GM12878 (cell line): ENCODE data around the gene H6PD. TPM values are rescaled to one million over a fixed set of nuclear protein-coding genes. Genes with fewer than 3 reads are reported as not detected.

Experiments used
- ATAC-seq: fragments of 200-7000 bp; cut with Tn5 transposase; 3 replicates; pipeline ENCODE4 v1.9.1; 2020; ENCODE audit warnings: mild to moderate bottlenecking, moderate library complexity
- BruUV-seq: library from RNA; stranded (reverse); fragments of 400-500 nt; replicated peaks from 2 replicates; lab custom pipeline; 2021; lab: Mats Ljungman, UMichigan
- CTCF ChIA-PET: fragments of 300-600 bp; sonication (Branson Sonifier 250); formaldehyde crosslinking; extraction: SDS; loops from one replicate; lab custom pipeline; 2021; ENCODE audit warnings: inconsistent platforms; lab: Yijun Ruan, JAX
- POLR2A ChIA-PET: fragments of 350-600 bp; formaldehyde crosslinking; extraction: SDS; loops from one replicate; lab custom pipeline; 2021; ENCODE audit warnings: inconsistent platforms; lab: Charles Lee
- RAD21 ChIA-PET: fragments of 300-600 bp; sonication (Branson Sonifier 250); formaldehyde crosslinking; loops from one replicate; lab custom pipeline; 2023; ENCODE audit warnings: antibody characterized with exemption; ENCODE audit not compliant: unreplicated experiment; lab: Charles Lee
- SMC1A ChIA-PET: fragments of 300-600 bp; sonication (Branson Sonifier 250); formaldehyde crosslinking; loops from one replicate; lab custom pipeline; 2023; ENCODE audit not compliant: unreplicated experiment, uncharacterized antibody; lab: Charles Lee
- DNase-seq: peaks from one replicate; pipeline ENCODE4 v3.0.0-alpha.2; 2011; ENCODE audit warnings: low read depth, low spot score
- FAIRE-seq: peaks from 3 replicates; lab custom pipeline; 2011; peaks lifted over from hg19 to GRCh38; lab: Jason Lieb, UNC
- H2AFZ ChIP-seq: 2 replicates; pipeline ENCODE4 v1.6.0; 2011; ENCODE audit warnings: low read depth, low read length, control low read depth; ENCODE audit not compliant: control insufficient read depth
- H3K27ac ChIP-seq: 2 replicates; pipeline ENCODE4 v1.5.1; 2011; ENCODE audit warnings: control low read depth; ENCODE audit not compliant: control insufficient read depth, insufficient read depth
- H3K27me3 ChIP-seq, 2 experiments: replicated peaks in 1 of 2; 2 replicates each; pipeline versions ENCODE4 v1.6.0 to v1.6.1; 2011; ENCODE audit warnings: low read length in 1 of 2; ENCODE audit not compliant: control insufficient read depth in 2 of 2, insufficient read depth in 2 of 2
- H3K36me3 ChIP-seq, 2 experiments: 2 replicates each; pipeline ENCODE4 v1.5.1; 2011; ENCODE audit warnings: low read length in 1 of 2; ENCODE audit not compliant: control insufficient read depth in 2 of 2, insufficient read depth in 2 of 2
- H3K4me1 ChIP-seq: 2 replicates; pipeline ENCODE4 v1.6.1; 2011; ENCODE audit warnings: mild to moderate bottlenecking, low read length, moderate library complexity, mixed read lengths; ENCODE audit not compliant: control insufficient read depth, insufficient read depth
- H3K4me2 ChIP-seq: 2 replicates; pipeline ENCODE4 v1.6.0; 2011; ENCODE audit warnings: control low read depth; ENCODE audit not compliant: control insufficient read depth, insufficient read depth
- H3K4me3 ChIP-seq: fragments of 200-600 bp; sonication (generic); 2 replicates; pipeline ENCODE4 v1.5.1; 2016
- H3K79me2 ChIP-seq: 2 replicates; pipeline ENCODE4 v1.6.0; 2011; ENCODE audit warnings: low read length; ENCODE audit not compliant: control insufficient read depth, insufficient read depth
- H3K9ac ChIP-seq: 2 replicates; pipeline ENCODE4 v1.8.0; 2011; ENCODE audit warnings: low read length, control low read depth, mixed read lengths; ENCODE audit not compliant: control insufficient read depth, insufficient read depth
- H3K9me3 ChIP-seq: replicated peaks from 3 replicates; pipeline ENCODE4 v1.5.1; 2011; ENCODE audit warnings: mild to moderate bottlenecking, low read length; ENCODE audit not compliant: control insufficient read depth, insufficient read depth
- H4K20me1 ChIP-seq: 2 replicates; pipeline ENCODE4 v1.6.0; 2011; ENCODE audit not compliant: control insufficient read depth, insufficient read depth
- EP300 ChIP-seq, 2 experiments: fragments of 150-350 bp in 1 of 2; IDR thresholded peaks; 2 replicates each; pipeline ENCODE4 v1.6.1; 2011 to 2012; ENCODE audit warnings: low read depth in 2 of 2, low read length in 2 of 2, borderline replicate concordance in 1 of 2, improper control_type of control experiment in 1 of 2, inconsistent platforms in 1 of 2; ENCODE audit not compliant: control insufficient read depth in 1 of 2
- HDGF ChIP-seq: fragments of 450-650 bp; IDR thresholded peaks from 2 replicates; pipeline ENCODE4 v1.6.1; 2016; ENCODE audit warnings: antibody characterized with exemption
- RAD51 ChIP-seq: fragments of 450-650 bp; IDR thresholded peaks from 2 replicates; pipeline ENCODE4 v1.6.1; 2016; ENCODE audit warnings: moderate library complexity, mild to moderate bottlenecking, inconsistent platforms
- STAT1 ChIP-seq: fragments of 450-650 bp; conservative IDR thresholded peaks from 2 replicates; pipeline ENCODE4 v1.6.1; 2014; ENCODE audit warnings: antibody characterized with exemption, mild to moderate bottlenecking
- TCF3 ChIP-seq: IDR thresholded peaks from 2 replicates; pipeline ENCODE4 v1.6.1; 2012; ENCODE audit warnings: low read depth, mild to moderate bottlenecking, low read length, borderline replicate concordance; ENCODE audit not compliant: insufficient read depth
- ZNF207 ChIP-seq: fragments of 450-650 bp; IDR thresholded peaks from 2 replicates; pipeline ENCODE4 v1.6.1; 2014; ENCODE audit warnings: antibody characterized with exemption, mild to moderate bottlenecking, borderline replicate concordance
- WGBS: methylation state at CpG from one replicate; pipeline ENCODE4 v1.1.6; 2016; ENCODE audit warnings: low lambda C conversion rate; ENCODE audit not compliant: insufficient replicate concordance, insufficient coverage; ENCODE audit errors: missing lambda C conversion rate; 5-methylcytosine and 5-hydroxymethylcytosine counted together
- in situ Hi-C: fragments of 300-500 bp; cut with MboI; formaldehyde crosslinking; loops from 9 replicates; pipeline ENCODE4 v1.14.3; 2018; ENCODE audit warnings: mixed read lengths
- intact Hi-C: fragments of 100-400 bp; cut with micrococcal nuclease; formaldehyde crosslinking; loops from one replicate; pipeline ENCODE4 v1.14.2; 2022; ENCODE audit not compliant: unreplicated experiment
- polyA plus RNA-seq, 11 experiments: library from polyadenylated mRNA; depleted of rRNA in 4 of 11; unstranded in 6 of 11; stranded (reverse) in 5 of 11; fragments of >200 nt; fragmentation: Nextera tagmentation in 4 of 11; fragmentation: Illumina TruSeq in 1 of 11; extraction: Ambion mirVana in 4 of 11; extraction: Trizol in 1 of 11; gene quantifications; 1 replicate in 1 of 11; 2 replicates in 10 of 11; pipeline versions ENCODE4 v1.2.1 to v1.2.3, GENCODE V29; 2011 to 2016; ENCODE audit warnings: inconsistent platforms in 2 of 11, missing spikeins in 2 of 11, low read depth in 1 of 11
- total RNA-seq, 4 experiments: library from RNA; depleted of rRNA in 3 of 4; stranded (reverse); fragments of >200 nt in 3 of 4; fragmentation: Illumina TruSeq in 1 of 4; extraction: Trizol in 1 of 4; gene quantifications; 2 replicates each; pipeline versions ENCODE4 v1.2.1 to v1.2.3, GENCODE V29; 2013 to 2021
- TF ChIP-seq, protein P1 (sequence below): IDR thresholded peaks from 2 replicates; pipeline ENCODE4 v1.6.1; 2012; ENCODE audit warnings: low read depth, low read length, improper control_type of control experiment
- TF ChIP-seq, protein P2 (sequence below): IDR thresholded peaks from 2 replicates; pipeline ENCODE4 v1.6.1; 2011; ENCODE audit warnings: borderline replicate concordance, low read depth, mild to moderate bottlenecking, moderate library complexity, low read length; ENCODE audit not compliant: insufficient read depth, poor library complexity, severe bottlenecking

The H6PD gene
- total and polyA plus RNA-seq, 10 of the 15 experiments (the other 5 are each of a cell fraction or from before 2014, with no cell fraction given) = 1.2 to 20.7 (median 7.7) TPM

DNA sequence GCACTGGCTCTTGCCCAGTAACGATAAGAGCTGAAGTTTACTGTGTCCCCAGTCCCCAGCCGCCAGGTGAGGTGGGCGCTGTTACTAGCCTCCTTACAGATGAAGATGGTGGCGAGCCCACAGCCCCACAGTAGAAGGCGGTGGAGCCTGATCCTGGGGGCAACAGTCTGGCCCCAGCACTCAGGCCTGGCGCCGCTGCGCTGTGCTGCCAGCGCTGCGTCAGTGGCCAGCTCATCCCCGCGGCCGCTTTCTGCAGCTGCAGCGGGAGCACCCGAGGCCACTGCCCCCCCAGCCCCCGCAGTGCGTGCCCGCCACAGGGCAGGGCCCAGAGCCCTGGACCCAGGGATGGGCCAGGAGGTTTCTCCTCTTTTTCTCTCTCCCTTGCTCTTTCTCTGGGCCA is 13.3 kb downstream of the H6PD start:
- no peak overlapping the region for H2AFZ ChIP-seq
- BruUV-seq = no TSS peak
- H3K4me1 ChIP-seq = no peaks in the 10 kb centered on the region
- no peaks in the 10 kb centered on the region for H3K79me2 ChIP-seq
- H3K4me3 ChIP-seq = no peak overlapping the region
- FAIRE-seq (no peak), DNase-seq (no peak), ATAC-seq (no peak)
- no peak overlapping the region for H3K9ac ChIP-seq
- H3K36me3 ChIP-seq = no peaks in the 10 kb centered on the region
- H3K27me3 ChIP-seq = no peaks in the 10 kb centered on the region
- in situ Hi-C loops = no loop called here
- TF ChIP-seq, protein P1, sequence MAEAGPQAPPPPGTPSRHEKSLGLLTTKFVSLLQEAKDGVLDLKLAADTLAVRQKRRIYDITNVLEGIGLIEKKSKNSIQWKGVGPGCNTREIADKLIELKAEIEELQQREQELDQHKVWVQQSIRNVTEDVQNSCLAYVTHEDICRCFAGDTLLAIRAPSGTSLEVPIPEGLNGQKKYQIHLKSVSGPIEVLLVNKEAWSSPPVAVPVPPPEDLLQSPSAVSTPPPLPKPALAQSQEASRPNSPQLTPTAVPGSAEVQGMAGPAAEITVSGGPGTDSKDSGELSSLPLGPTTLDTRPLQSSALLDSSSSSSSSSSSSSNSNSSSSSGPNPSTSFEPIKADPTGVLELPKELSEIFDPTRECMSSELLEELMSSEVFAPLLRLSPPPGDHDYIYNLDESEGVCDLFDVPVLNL = no peak
- TF ChIP-seq EP300 (IDR thresholded peaks at IDR 0.05; ENCODE audit: borderline replicate concordance in 1 of 2, control insufficient read depth in 1 of 2, low read depth in 2 of 2, low read length in 2 of 2) = no peak
- TF ChIP-seq ZNF207 = no peak
- TF ChIP-seq RAD51 = no peak
- no peak for TF ChIP-seq STAT1
- TF ChIP-seq, protein P2, sequence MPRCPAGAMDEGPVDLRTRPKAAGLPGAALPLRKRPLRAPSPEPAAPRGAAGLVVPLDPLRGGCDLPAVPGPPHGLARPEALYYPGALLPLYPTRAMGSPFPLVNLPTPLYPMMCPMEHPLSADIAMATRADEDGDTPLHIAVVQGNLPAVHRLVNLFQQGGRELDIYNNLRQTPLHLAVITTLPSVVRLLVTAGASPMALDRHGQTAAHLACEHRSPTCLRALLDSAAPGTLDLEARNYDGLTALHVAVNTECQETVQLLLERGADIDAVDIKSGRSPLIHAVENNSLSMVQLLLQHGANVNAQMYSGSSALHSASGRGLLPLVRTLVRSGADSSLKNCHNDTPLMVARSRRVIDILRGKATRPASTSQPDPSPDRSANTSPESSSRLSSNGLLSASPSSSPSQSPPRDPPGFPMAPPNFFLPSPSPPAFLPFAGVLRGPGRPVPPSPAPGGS = no peak
- TF ChIP-seq TCF3 = no peak
- TF ChIP-seq HDGF = no peak
- RAD21 ChIA-PET = interaction anchor here (1.2 kb wide), 2 partner anchors 13 to 106 kb away, joined by 3 read pairs; partner anchors contain the start of gene H6PD
- POLR2A ChIA-PET = interaction anchor here (1.0 kb wide), 1 partner anchor 14 kb away, joined by 3 read pairs; the partner anchor contains the start of gene H6PD
- no peak overlapping the region for H3K4me2 ChIP-seq
- no peaks in the 10 kb centered on the region for H4K20me1 ChIP-seq
- intact Hi-C loops = no loop called here
- 100% methylated on average over 12 of the region's 18 CpGs for WGBS
- CTCF ChIA-PET = interaction anchor here (1.8 kb wide), 1 partner anchor 53 kb away, joined by 6 read pairs; no protein-coding TSS in a partner anchor
- no peak overlapping the region for H3K27ac ChIP-seq
- no peaks in the 10 kb centered on the region for H3K9me3 ChIP-seq
- SMC1A ChIA-PET = interaction anchor here (0.6 kb wide), 1 partner anchor 136 kb away, joined by 4 read pairs; no protein-coding TSS in a partner anchor
